Stimulated activated naive B cell treated with anti-CD40 and anti-IgM and Interleukin-4, amounts not matched to agents 10 μg/mL and 1 μg/mL and 100 μg/mL, for 72 hours (primary cell): Measurements from ENCODE around the gene ZNF626.

ENCODE experiments used
- ATAC-seq, 2 donors: fragments of 150-1000 bp; cut with Tn5 transposase; replicated peaks; 2 replicates each; pipeline ENCODE4 v1.10.0; 2021; ENCODE audit warnings: moderate library complexity in 1 of 2
- DNase-seq: peaks from one replicate; pipeline ENCODE4 v3.0.0; 2021
- H3K27ac Mint-ChIP-seq: one replicate; pipeline ENCODE4 v1.8.0; 2022; ENCODE audit warnings: mild to moderate bottlenecking, mixed read lengths
- H3K27me3 Mint-ChIP-seq, 2 donors: one replicate each; pipeline ENCODE4 v1.8.0; 2022; ENCODE audit warnings: mixed read lengths in 2 of 2
- H3K36me3 Mint-ChIP-seq, 2 donors: one replicate each; pipeline ENCODE4 v1.8.0; 2022; ENCODE audit warnings: mixed read lengths in 2 of 2, mild to moderate bottlenecking in 1 of 2
- H3K4me1 Mint-ChIP-seq, 2 donors: one replicate each; pipeline ENCODE4 v1.8.0; 2022; ENCODE audit warnings: mixed read lengths in 2 of 2, mild to moderate bottlenecking in 1 of 2
- H3K4me3 Mint-ChIP-seq, 2 donors: one replicate each; pipeline ENCODE4 v1.8.0; 2022; ENCODE audit warnings: mild to moderate bottlenecking in 2 of 2, mixed read lengths in 2 of 2, moderate library complexity in 1 of 2
- H3K9me3 Mint-ChIP-seq, 2 donors: one replicate each; pipeline ENCODE4 v1.8.0; 2022; ENCODE audit warnings: mixed read lengths in 2 of 2, mild to moderate bottlenecking in 1 of 2

ZNF626 gene

DNA sequence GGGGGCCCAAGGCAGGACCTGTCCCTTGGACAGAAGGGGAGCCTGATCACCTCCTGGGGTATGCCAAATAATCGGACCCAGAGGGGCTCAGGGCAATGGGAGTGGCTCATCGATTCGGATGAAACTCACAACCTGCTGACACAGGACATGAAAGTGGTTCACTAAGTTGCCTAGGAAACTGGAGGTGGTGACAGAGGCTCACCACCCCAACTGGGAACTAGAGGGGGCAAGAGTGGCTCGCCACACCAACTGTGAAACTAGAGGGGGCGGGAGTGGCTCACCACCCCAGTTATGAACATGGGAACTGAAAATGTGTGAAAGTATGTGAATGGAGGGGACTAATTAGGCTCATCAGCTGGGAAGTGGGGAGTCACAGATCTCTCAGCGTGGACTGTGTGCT lies 49.5 kb downstream of the ZNF626 start:
- H3K27me3 Mint-ChIP-seq = no peaks in the 10 kb centered on the region
- no peak for DNase-seq
- peaks cover 4 to 14% of the 10 kb centered on the region in 2 donors for H3K36me3 Mint-ChIP-seq
- no peak overlapping the region for H3K27ac Mint-ChIP-seq
- H3K4me1 Mint-ChIP-seq = peaks cover 0 to 3% of the 10 kb centered on the region in 2 donors
- no peak for ATAC-seq
- no peak overlapping the region for H3K4me3 Mint-ChIP-seq
- H3K9me3 Mint-ChIP-seq = peaks cover 26 to 28% of the 10 kb centered on the region in 2 donors

DNA sequence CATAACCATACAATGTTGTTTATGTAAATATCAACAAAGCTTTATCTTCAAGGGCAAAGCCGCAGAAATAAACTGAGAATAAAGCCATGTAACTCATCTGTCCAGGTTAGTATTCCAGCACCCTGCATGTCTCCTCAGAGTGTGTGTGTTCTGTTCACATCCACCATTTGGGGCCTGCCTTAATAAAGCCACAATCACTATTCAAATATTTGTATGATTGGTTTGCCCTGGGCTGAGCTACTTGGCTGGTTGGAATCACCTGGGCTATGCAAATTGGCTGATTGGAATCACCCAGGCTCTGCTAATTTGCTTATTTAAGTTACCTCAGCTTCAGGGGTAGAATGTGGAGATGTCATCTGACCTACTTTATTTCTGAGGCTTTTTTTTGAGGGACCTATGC lies 53.4 kb downstream of the ZNF626 start:
- H3K9me3 Mint-ChIP-seq = peaks cover 13 to 14% of the 10 kb centered on the region in 2 donors
- no peaks in the 10 kb centered on the region for H3K27me3 Mint-ChIP-seq
- H3K36me3 Mint-ChIP-seq = peaks cover 2 to 9% of the 10 kb centered on the region in 2 donors
- DNase-seq = no peak
- no peak overlapping the region for H3K4me3 Mint-ChIP-seq
- H3K4me1 Mint-ChIP-seq = peaks cover 0 to 3% of the 10 kb centered on the region in 2 donors
- no peak for ATAC-seq
- H3K27ac Mint-ChIP-seq = no peak overlapping the region
